HUES64 (cell line): ENCODE data around the gene UBE2Q1.

Experiments
- H3K27ac ChIP-seq: 2 replicates; pipeline ENCODE4 v1.7.0; 2013; ENCODE audit warnings: low read depth, low read length, inconsistent platforms
- H3K27me3 ChIP-seq: 2 replicates; pipeline ENCODE4 v1.6.1; 2013; ENCODE audit warnings: mild to moderate bottlenecking, low read length; ENCODE audit not compliant: insufficient read depth
- H3K36me3 ChIP-seq: 2 replicates; pipeline ENCODE4 v1.6.1; 2013; ENCODE audit warnings: mild to moderate bottlenecking, low read length; ENCODE audit not compliant: insufficient read depth
- H3K4me1 ChIP-seq: 2 replicates; pipeline ENCODE4 v1.6.1; 2013; ENCODE audit warnings: mild to moderate bottlenecking, low read length, moderate library complexity; ENCODE audit not compliant: insufficient read depth
- H3K4me3 ChIP-seq: 2 replicates; pipeline ENCODE4 v1.5.1; 2013; ENCODE audit warnings: mild to moderate bottlenecking, low read length, moderate library complexity
- H3K9ac ChIP-seq: 2 replicates; pipeline ENCODE4 v1.6.1; 2013; ENCODE audit warnings: mild to moderate bottlenecking, low read depth, low read length
- H3K9me3 ChIP-seq: 2 replicates; pipeline ENCODE4 v1.6.1; 2013; ENCODE audit warnings: low read depth, low read length; ENCODE audit not compliant: insufficient read depth
- WGBS: fragments of 150-250, 120-280 bp; methylation state at CpG from one replicate; pipeline ENCODE4 v1.1.7; 2013; ENCODE audit warnings: missing lambda C conversion rate; 5-methylcytosine and 5-hydroxymethylcytosine counted together

Gene UBE2Q1

DNA sequence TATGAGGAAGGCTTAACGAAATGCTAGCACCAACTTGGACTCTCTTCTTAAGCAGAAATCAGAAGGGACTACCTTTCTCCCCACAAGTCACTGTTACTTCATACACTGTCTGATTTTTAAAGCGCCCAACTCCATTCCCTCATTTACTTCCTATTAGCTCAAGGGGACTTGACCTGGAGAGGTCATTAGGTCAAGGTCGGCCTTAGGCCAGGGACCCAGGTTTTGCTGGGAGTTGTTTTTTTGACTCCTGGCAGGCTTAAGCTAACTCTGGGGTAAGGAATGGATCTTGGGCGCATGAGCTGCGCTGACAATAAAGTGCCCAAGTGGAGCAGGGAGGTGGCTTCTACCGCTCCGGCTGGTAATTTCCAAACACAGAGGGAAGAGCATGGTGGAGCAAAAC is 32.7 kb upstream of the UBE2Q1 start:
- Histone ChIP-seq H3K27me3 (no peaks in the 10 kb centered on the region), H3K36me3 (peaks cover 100% of the 10 kb centered on the region), H3K27ac (no peak overlapping the region), H3K9ac (no peak overlapping the region), H3K4me1 (no peaks in the 10 kb centered on the region), H3K9me3 (no peaks in the 10 kb centered on the region), H3K4me3 (no peak overlapping the region)
- WGBS: 90% methylated on average over 7 of the region's 7 CpGs

DNA sequence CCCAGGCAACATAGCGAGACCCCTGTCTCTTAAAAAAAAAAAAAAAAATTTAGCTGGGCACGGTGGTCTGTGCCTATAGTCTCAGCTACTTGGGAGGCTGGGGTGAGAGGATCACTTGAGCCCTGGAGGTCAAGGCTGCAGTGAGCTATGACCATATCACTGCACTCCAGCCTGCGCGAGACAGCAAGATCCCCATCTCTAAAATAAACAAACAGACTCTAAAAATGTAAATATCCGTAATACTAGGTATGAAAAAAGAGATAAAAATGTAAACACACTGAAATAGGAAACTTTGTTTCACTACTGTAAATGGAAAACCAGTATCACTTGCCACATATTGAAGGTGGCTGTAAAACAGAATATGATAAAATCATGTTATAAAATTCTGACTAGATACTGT is 32.3 kb upstream of the UBE2Q1 start:
- Histone ChIP-seq H3K9ac (no peak overlapping the region), H3K4me3 (no peak overlapping the region), H3K36me3 (peaks cover 100% of the 10 kb centered on the region), H3K27ac (no peak overlapping the region), H3K9me3 (no peaks in the 10 kb centered on the region), H3K27me3 (no peaks in the 10 kb centered on the region), H3K4me1 (no peaks in the 10 kb centered on the region)
- WGBS: 100% methylated on average over 2 of the region's 5 CpGs

DNA sequence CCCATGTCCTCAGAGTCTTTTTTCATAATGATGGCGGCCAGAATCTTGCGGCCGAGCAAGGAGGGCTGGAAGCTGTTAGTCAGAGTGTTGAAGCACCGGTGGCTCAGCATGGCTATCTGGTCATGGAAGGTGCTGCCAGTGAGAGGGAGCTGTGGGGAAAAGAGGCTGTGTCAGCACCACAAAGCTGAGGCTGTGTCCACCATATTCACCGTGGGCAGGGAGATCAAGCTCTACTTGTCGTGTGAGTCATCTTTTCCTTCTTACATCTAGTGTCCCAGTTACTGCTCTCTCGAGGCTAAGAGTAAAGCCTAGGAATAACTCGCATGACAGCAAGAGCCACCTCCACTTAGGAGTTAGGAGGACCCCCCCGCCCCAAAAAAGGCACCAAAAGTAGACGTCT is 31.3 kb upstream of the UBE2Q1 start:
- Histone ChIP-seq H3K9ac (no peak overlapping the region), H3K9me3 (no peaks in the 10 kb centered on the region), H3K36me3 (peaks cover 100% of the 10 kb centered on the region), H3K4me1 (no peaks in the 10 kb centered on the region), H3K4me3 (no peak overlapping the region), H3K27me3 (no peaks in the 10 kb centered on the region), H3K27ac (no peak overlapping the region)
- WGBS: 94% methylated on average over 9 of the region's 10 CpGs

GRCh38 chr1:154586641-154587040 is 28.2 kb upstream of the UBE2Q1 start:
- Histone ChIP-seq H3K27ac (no peak overlapping the region), H3K27me3 (no peaks in the 10 kb centered on the region), H3K4me3 (no peak overlapping the region), H3K9ac (no peak overlapping the region), H3K9me3 (no peaks in the 10 kb centered on the region), H3K4me1 (no peaks in the 10 kb centered on the region), H3K36me3 (peaks cover 100% of the 10 kb centered on the region)
- WGBS: 94% methylated on average over 6 of the region's 6 CpGs

DNA sequence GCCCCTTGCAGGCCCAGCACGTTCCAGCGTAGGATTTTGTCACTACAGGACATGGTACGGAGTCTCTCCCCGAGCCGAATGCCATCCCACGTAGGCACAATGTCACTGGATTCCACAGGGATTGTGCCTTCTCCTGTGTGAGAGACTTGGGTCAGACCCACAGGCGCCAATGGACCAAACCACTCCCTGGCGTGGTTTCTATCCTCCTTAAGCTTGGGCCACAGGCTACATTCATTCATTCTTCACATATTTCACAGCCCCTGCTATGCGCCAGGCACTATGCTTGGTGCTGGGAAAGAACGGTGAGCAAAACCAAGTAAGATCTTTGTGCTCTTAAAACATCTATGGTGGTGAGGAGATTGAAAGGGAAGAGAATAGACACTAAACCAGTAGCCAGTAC is 27.8 kb upstream of the UBE2Q1 start:
- Histone ChIP-seq H3K9ac (no peak overlapping the region), H3K4me1 (no peaks in the 10 kb centered on the region), H3K36me3 (peaks cover 98% of the 10 kb centered on the region), H3K27me3 (no peaks in the 10 kb centered on the region), H3K9me3 (no peaks in the 10 kb centered on the region), H3K4me3 (no peak overlapping the region), H3K27ac (no peak overlapping the region)
- 92% methylated on average over 10 of the region's 10 CpGs for WGBS

GRCh38 chr1:154584267-154584994 is 26.0 kb upstream of the UBE2Q1 start:
- peaks cover 98% of the 10 kb centered on the region for H3K36me3 ChIP-seq
- H3K27me3 ChIP-seq: no peaks in the 10 kb centered on the region
- no peak overlapping the region for H3K9ac ChIP-seq
- no peaks in the 10 kb centered on the region for H3K4me1 ChIP-seq
- no peak overlapping the region for H3K4me3 ChIP-seq
- no peak overlapping the region for H3K27ac ChIP-seq
- H3K9me3 ChIP-seq: no peaks in the 10 kb centered on the region
- WGBS: 95% methylated on average over 9 of the region's 9 CpGs

- Histone ChIP-seq H3K4me1 (no peaks in the 10 kb centered on the region), H3K4me3 (no peak overlapping the region), H3K27ac (no peak overlapping the region), H3K9ac (no peak overlapping the region), H3K9me3 (no peaks in the 10 kb centered on the region), H3K36me3 (peaks cover 98% of the 10 kb centered on the region), H3K27me3 (no peaks in the 10 kb centered on the region)
- 84% methylated on average over 9 of the region's 9 CpGs for WGBS
Measured at GRCh38 chr1:154583773-154584172, 25.3 kb upstream of the UBE2Q1 start.

- H3K9ac ChIP-seq: no peak overlapping the region
- WGBS: 94% methylated on average over 6 of the region's 6 CpGs
- no peaks in the 10 kb centered on the region for H3K27me3 ChIP-seq
- H3K4me3 ChIP-seq: no peak overlapping the region
- H3K9me3 ChIP-seq: no peaks in the 10 kb centered on the region
- H3K4me1 ChIP-seq: no peaks in the 10 kb centered on the region
- no peak overlapping the region for H3K27ac ChIP-seq
- H3K36me3 ChIP-seq: peaks cover 98% of the 10 kb centered on the region
Measured at GRCh38 chr1:154582885-154583284, 24.4 kb upstream of the UBE2Q1 start.

GRCh38 chr1:154581766-154582165 is 23.3 kb upstream of the UBE2Q1 start:
- peaks cover 90% of the 10 kb centered on the region for H3K36me3 ChIP-seq
- H3K27ac ChIP-seq: no peak overlapping the region
- no peak overlapping the region for H3K4me3 ChIP-seq
- H3K9ac ChIP-seq: no peak overlapping the region
- no peaks in the 10 kb centered on the region for H3K27me3 ChIP-seq
- no peaks in the 10 kb centered on the region for H3K9me3 ChIP-seq
- 94% methylated on average over 3 of the region's 3 CpGs for WGBS
- H3K4me1 ChIP-seq: no peaks in the 10 kb centered on the region

- no peaks in the 10 kb centered on the region for H3K4me1 ChIP-seq
- H3K27me3 ChIP-seq: no peaks in the 10 kb centered on the region
- H3K9me3 ChIP-seq: no peaks in the 10 kb centered on the region
- peaks cover 66% of the 10 kb centered on the region for H3K36me3 ChIP-seq
- H3K4me3 ChIP-seq: no peak overlapping the region
- 93% methylated on average over 8 of the region's 8 CpGs for WGBS
- H3K9ac ChIP-seq: no peak overlapping the region
- no peak overlapping the region for H3K27ac ChIP-seq
Measured at GRCh38 chr1:154579374-154579773, 20.9 kb upstream of the UBE2Q1 start.

- Histone ChIP-seq H3K4me3 (no peak overlapping the region), H3K27ac (no peak overlapping the region), H3K9me3 (no peaks in the 10 kb centered on the region), H3K4me1 (no peaks in the 10 kb centered on the region), H3K36me3 (peaks cover 53% of the 10 kb centered on the region), H3K9ac (no peak overlapping the region), H3K27me3 (no peaks in the 10 kb centered on the region)
- 89% methylated on average over 6 of the region's 6 CpGs for WGBS
Measured at GRCh38 chr1:154578058-154578418, 19.6 kb upstream of the UBE2Q1 start.
